Measurements from ENCODE around the gene LRRC8A. TPM values are rescaled to one million over a fixed set of nuclear protein-coding genes. Genes with fewer than 3 reads are reported as not detected.

Gene LRRC8A
- total and polyA plus RNA-seq, 2 of the 13 experiments (the other 11 are each of a cell fraction or from before 2014, with no cell fraction given): 16.1 to 40.6 TPM

- TF ChIP-seq ZNF607 (CRISPR knock-in tag; IDR thresholded peaks at IDR 0.05; ENCODE audit: borderline replicate concordance) (0 out of 2 replicates have a peak, but pooled peaks have one; percentile 59), MED1 (CRISPR knock-in tag; IDR thresholded peaks at IDR 0.05) (peak; percentile 39; the same call in 1 of the 2 replicates), HNF4A (CRISPR knock-in tag; IDR thresholded peaks at IDR 0.05) (peak; percentile 55), SALL1 (CRISPR knock-in tag; IDR thresholded peaks at IDR 0.05) (peak; percentile 60), KLF16 (CRISPR knock-in tag; IDR thresholded peaks at IDR 0.05) (0 out of 4 replicates have a peak, but pooled peaks of 1 of the 2 experiments have one; percentile 38), ZFX (CRISPR knock-in tag; IDR thresholded peaks at IDR 0.05; ENCODE audit: low read depth) (peak; percentile 70), FOXA1 (IDR thresholded peaks at IDR 0.05) (no peak), FOXA1 (CRISPR knock-in tag; IDR thresholded peaks at IDR 0.05) (0 out of 2 replicates have a peak, but pooled peaks have one; percentile 13), ZNF496 (CRISPR knock-in tag; IDR thresholded peaks at IDR 0.05; ENCODE audit: insufficient replicate concordance) (no peak), TIGD3 (CRISPR knock-in tag; IDR thresholded peaks at IDR 0.05; ENCODE audit: borderline replicate concordance) (0 out of 2 replicates have a peak, but pooled peaks have one; percentile 60), CBX5 (CRISPR knock-in tag; IDR thresholded peaks at IDR 0.05; ENCODE audit: borderline replicate concordance) (peak; percentile 27; the same call in 1 of the 2 replicates), PHF21A (CRISPR knock-in tag; IDR thresholded peaks at IDR 0.05) (peak; percentile 28; the same call in 1 of the 2 replicates), MAX (IDR thresholded peaks at IDR 0.05) (peak; percentile 65; the same call in 1 of the 2 replicates), POGZ (CRISPR knock-in tag; IDR thresholded peaks at IDR 0.05) (peak; percentile 28; the same call in 1 of the 2 replicates), ZNF510 (CRISPR knock-in tag; IDR thresholded peaks at IDR 0.05; ENCODE audit: low read depth) (no peak), ZBTB33 (CRISPR knock-in tag; IDR thresholded peaks at IDR 0.05) (peak; percentile 82), ZFP91 (CRISPR knock-in tag; IDR thresholded peaks at IDR 0.05; ENCODE audit: borderline replicate concordance) (peak; percentile 86), ZNF605 (CRISPR knock-in tag; IDR thresholded peaks at IDR 0.05) (peak; percentile 38; the same call in 1 of the 2 replicates), CC2D1A (CRISPR knock-in tag; IDR thresholded peaks at IDR 0.05) (no peak), TFDP2 (CRISPR knock-in tag; IDR thresholded peaks at IDR 0.05) (0 out of 2 replicates have a peak, but pooled peaks have one; percentile 13), ZNF574 (CRISPR knock-in tag; IDR thresholded peaks at IDR 0.05) (peak; percentile 40; the same call in 1 of the 2 replicates)
Measured at GRCh38 chr9:128863647-128864046, 18.3 kb upstream of the LRRC8A start (continued).
